ENCODE measurements around the gene SGTA. TPM values are rescaled to one million over a fixed set of nuclear protein-coding genes. Genes with fewer than 3 reads are reported as not detected.

The SGTA gene
- total and polyA plus RNA-seq, 9 of the 15 experiments (the other 6 are each of a cell fraction or from before 2014, with no cell fraction given): 1.4 to 110 (median 49.9) TPM

DNA sequence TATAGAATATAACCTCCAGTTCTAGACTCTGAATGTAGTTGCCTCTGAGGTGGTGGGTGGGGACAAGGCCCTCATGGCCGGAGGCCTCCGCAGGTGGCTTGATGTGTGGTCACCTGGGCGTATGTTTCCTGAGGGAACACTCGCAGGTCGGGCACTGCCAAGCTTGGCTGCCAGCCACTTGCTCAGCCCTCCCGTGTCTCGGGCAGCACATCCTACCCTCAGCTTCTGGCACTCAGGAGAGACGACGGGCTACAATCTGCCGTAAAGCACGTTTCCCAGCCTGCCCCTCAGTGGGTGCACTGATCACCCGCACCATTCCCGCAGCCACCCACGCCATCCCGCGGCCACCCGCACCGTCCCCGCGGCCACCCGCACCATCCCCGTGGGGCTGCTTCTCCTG is 17.4 kb upstream of the SGTA start:
- Histone ChIP-seq H3K9me3 (replicated peaks; ENCODE audit: control insufficient read depth, insufficient read depth, low read depth, low read length) (no peaks in the 10 kb centered on the region), H4K20me1 (replicated peaks; ENCODE audit: control insufficient read depth, insufficient read depth, low read length) (no peaks in the 10 kb centered on the region), H3K36me3 (ENCODE audit: control insufficient read depth, insufficient read depth, low read length) (peaks cover 95% of the 10 kb centered on the region; the same call in 2 of the 3 replicates), H3K27ac (ENCODE audit: extremely low read depth, low read depth, low read length) (no peak overlapping the region), H3K9ac (ENCODE audit: insufficient read depth in 1 of 2, low read depth in 2 of 2, low read length in 2 of 2) (no peak overlapping the region), H2AFZ (ENCODE audit: low read depth, low read length) (no peak overlapping the region), H3K9me1 (ENCODE audit: control insufficient read depth, insufficient read depth, low read length) (peaks cover 2% of the 10 kb centered on the region), H3K4me3 (no peak overlapping the region), H3K79me2 (ENCODE audit: control insufficient read depth, insufficient read depth, low read length) (no peaks in the 10 kb centered on the region), H3K4me2 (ENCODE audit: insufficient read depth, low read length) (no peak overlapping the region), H3K4me1 (replicated peaks in 1 of 2; ENCODE audit: control insufficient read depth in 2 of 2, insufficient read depth in 2 of 2, low read length in 2 of 2) (peaks cover 0 to 22% of the 10 kb centered on the region in 2 experiments; a peak in 2 of 5 replicates), H3K27me3 (ENCODE audit: control insufficient read depth in 2 of 2, insufficient read depth in 2 of 2, low read length in 2 of 2) (no peaks in the 10 kb centered on the region)
- ATAC-seq: no peak
- POLR2A ChIA-PET: interaction anchor here (0.7 to 2.3 kb wide), 3 partner anchors 10 to 13 kb away, joined by 3 to 12 read pairs (median 3); no protein-coding TSS in a partner anchor
- TF ChIP-seq ZC3H4 (CRISPR knock-in tag; IDR thresholded peaks at IDR 0.05; ENCODE audit: borderline replicate concordance): no peak
- TF ChIP-seq, protein P1, sequence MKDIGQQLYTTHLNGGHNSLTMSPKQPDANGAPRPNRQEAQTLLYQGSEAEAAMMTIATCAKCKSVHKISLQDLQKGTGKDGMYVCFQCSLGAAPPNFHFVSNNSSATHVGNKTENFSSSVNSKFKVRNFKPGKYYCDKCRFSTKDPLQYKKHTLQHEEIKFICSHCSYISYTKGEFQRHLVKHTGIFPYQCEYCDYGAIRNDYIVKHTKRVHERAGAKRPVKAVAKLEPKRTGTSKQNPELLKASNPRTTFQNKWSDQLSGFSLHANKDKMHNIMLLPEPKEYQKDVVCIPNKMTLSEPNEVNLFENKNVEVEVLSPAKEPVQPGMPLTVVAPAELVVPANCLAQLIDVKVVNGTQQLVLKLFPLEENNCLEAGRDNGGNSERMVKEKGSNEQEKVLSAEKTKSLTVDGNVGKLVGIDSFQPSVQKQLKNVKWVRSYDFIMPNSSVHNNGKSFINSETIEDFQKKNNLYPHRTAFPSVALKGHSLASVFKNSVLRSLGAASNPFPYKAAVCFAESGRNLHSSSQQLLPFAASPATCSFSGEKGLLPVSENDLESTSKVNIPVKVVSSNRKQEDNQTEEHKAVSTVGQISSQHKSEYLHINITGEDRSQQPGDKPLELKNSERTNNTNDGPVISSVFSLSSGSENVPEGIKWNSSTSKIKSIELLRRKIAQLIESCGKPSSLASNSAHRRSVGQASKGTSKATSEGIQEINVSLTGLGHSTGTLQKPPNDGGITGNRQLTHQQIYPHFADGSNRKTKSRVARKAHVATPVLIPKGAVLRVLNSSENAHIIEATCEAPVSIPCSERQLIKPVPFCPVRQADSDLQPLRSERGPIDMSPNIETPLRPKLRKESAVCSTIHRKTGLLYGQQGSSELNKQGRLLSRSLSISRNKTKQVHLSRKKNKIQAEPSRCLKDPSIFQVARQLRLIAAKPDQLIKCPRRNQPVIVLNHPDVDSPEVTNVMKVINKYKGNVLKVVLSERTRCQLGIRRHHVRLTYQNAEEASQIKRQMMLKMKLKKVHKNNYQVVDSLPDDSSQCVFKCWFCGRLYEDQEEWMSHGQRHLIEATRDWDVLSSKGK (CRISPR knock-in tag; IDR thresholded peaks at IDR 0.05): no peak
- TF ChIP-seq POU5F1 (IDR thresholded peaks at IDR 0.05; ENCODE audit: borderline replicate concordance, low read depth, low read length, partially characterized antibody): no peak
- TF ChIP-seq POLR2G (IDR thresholded peaks at IDR 0.05; ENCODE audit: low read depth, low read length): 0 out of 2 replicates have a peak, but pooled peaks have one; percentile 18
- TF ChIP-seq RNF2 (IDR thresholded peaks at IDR 0.05): no peak
- TF ChIP-seq MBD2 (IDR thresholded peaks at IDR 0.05; ENCODE audit: borderline replicate concordance, low read depth): no peak
- FAIRE-seq: no peak
- intact Hi-C loops (cut with micrococcal nuclease): no loop called here
- CTCF ChIA-PET (ENCODE audit: low intra/inter-chr PET ratio): no interaction called here
- no peak for DNase-seq (ENCODE audit: extremely low read depth in 1 of 4, low spot score in 3 of 4)
- BruUV-seq (replicated peaks): no TSS peak
- WGBS (ENCODE audit: insufficient coverage, low coverage, missing lambda C conversion rate): 95% methylated on average over 20 of the region's 22 CpGs
- in situ Hi-C loops (cut with MboI): no loop called here

Data from K562 (cell line).